Medulla oblongata (tissue), 1 donor: ENCODE results near the gene UBXN6.

Source experiments
- DNase-seq: peaks from one replicate; pipeline ENCODE4 v3.0.0-alpha.2; 2015; ENCODE audit errors: extremely low spot score

The UBXN6 gene

GRCh38 chr19:4456843-4457653, 546 bp downstream of the UBXN6 start:
- DNase-seq = peak; percentile 27

GRCh38 chr19:4456476-4456842, 1.1 kb downstream of the UBXN6 start:
- DNase-seq = peak; percentile 30

DNA sequence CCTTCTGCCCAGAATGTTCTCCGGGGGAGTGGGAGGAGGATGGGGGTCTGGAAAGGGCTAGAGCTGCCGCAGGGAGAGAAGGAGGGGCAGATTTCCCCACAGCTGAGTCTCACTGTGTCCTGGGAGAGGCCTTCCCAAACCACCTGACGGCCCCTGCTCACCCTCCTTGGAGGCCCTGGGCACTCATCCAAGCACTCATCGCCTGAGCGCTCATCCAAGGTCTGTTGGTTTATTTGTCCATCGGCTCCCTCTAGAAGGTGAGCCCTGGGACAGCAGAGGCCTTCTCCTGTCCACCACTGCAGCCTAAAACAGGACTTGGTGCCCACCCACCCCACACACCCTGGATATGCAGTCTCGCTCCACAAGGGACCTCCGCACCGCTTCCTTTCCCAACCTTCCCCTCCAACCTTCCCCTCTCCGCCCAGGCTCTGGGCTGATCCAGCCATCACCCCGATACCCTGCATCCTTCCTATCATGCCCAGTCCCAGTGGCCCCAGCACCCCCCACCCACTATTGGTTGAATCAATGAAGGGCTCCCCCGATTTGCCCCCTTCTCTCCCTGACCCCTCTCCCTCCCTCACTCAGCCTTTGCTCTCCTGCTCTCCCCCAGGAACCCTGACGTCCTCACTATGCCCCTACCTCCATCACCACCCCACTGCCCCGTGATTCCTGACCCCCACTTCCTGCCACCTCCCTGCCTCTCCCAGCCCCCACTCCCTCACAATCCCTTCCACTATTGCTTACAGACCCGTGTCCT, 1.7 kb downstream of the UBXN6 start:
- DNase-seq = peak; percentile 86

DNA sequence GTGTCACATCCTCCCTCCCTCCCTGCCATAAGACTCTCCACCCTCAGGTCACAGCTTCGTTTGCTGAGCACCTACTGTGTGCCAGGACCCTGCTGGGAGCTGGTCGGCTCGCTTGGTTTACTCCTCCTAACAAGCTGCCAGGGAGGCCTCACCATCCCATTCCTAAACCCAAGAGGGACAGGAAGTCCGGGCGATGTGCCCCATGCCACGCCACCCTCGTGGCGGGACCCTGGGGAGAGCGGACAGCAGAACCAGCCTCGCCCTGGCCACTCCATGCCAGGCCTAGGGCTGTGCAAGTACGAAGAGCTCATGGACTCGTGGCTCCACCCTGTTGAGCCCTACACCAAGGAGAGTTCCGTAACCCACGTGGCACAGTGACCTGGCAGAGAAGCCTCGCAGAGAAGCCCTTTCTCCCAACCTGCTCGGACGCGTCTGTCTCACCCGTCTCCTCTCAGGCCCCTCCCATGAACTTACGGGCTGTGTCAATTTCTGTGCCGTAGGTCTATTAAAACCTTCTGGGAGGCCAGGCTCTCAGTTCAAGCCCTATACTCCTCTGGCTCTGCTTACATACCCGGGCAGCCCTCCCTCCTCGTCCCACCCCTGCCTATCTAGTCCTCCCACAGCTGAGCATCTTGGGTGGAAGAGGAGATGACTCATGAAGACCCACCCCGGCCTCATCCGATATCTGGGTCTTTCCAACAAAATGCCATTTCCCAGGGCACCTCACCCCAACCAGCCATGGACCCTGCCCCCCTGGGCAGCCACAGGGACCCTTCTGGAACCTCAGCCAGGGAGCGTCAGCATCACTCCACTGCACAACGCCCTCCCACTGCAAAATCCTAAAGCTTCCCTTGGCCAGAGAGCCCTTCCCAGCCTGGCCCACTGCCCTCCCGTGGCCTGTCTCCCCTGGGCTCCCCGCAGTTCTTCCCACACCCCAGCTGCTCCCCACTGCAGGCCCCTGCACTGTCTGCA, 2.6 kb downstream of the UBXN6 start:
- DNase-seq = no peak

DNA sequence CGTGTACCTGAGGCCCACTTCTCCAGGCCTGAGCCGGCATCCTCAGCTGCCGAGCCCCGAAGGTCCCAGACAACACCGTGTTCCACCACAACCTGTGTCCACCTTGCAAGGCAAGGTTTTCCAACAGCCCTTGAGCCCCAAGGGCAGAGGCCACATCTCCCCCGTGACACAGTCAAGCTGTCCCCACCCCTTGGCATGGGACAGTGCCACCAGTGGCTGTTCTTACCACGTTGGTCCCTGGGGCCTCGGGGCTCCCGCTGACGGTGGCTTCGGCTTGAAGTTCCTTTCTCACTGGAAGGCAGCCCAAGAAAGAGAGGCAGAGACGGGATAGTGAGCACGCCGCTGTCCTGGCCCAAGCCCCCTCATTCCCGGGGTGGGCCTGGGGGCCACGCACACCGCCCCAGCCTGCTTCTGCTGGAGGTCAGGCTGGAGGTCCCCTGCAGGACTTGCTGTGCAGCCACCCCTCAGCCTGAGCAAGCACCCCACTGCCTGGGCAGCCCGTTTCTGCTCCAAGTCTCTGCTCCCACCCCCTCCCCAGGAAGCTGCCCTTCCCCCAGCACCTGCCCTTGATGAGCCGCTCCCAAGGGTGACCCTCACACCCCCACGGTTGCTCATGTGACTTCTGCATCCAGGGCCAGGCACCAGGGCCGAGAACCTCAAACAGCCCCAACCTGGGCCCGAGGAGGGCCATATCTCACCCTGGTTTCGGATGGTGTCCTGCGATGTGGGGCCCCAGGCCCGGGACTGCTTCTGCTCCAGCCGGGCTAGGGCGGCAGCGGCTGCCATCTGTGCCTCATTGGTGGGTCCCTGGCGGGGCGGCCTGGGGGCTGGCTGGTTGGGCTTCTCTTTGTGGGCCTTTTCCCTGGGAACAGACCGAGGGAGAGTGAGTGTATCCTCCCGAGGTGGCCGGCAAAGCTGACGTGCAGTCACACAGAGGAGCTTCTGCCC, 4.1 kb downstream of the UBXN6 start:
- DNase-seq = no peak

- DNase-seq = no peak
Observed at GRCh38 chr19:4452230-4452990, 5.2 kb downstream of the UBXN6 start.

GRCh38 chr19:4449639-4450028, 8.0 kb downstream of the UBXN6 start:
- DNase-seq = no peak

DNA sequence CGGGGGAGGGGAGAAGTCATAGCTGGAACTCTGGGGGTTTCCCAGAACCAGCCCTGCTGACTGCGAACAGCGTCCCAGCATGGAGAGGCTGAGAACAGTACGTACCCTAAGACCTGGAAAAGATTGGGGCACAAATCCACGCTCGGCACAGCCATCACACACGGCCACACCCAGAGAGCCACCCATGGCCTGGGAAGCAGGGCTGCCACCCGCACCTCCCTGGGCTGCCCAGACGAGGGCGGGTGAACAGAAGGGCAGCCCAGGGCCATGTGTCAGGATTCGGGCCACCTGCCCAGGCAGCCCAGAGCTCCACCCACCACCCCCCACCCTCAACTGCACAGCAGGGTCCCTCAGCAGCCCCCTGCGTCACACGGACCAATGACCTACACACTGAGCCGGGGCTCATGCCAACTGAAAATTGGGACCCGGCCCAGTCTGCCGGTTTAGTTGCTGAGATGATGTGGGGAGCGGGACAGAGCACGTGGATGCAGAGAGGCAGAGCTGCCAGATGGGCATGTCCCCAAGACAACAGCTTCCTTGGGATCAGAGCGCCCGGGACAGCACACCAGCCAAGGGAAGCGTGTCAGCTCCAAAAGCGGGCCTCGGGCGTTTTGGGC, 8.5 kb downstream of the UBXN6 start:
- DNase-seq = peak; percentile 85

- no peak for DNase-seq
Observed at GRCh38 chr19:4448147-4448985, 9.2 kb downstream of the UBXN6 start.

GRCh38 chr19:4447327-4448146, 10.1 kb downstream of the UBXN6 start:
- DNase-seq = no peak

GRCh38 chr19:4446704-4447200, 10.8 kb downstream of the UBXN6 start:
- no peak for DNase-seq

GRCh38 chr19:4445963-4446703, 11.5 kb downstream of the UBXN6 start:
- DNase-seq = no peak

GRCh38 chr19:4444765-4445741, 12.5 kb downstream of the UBXN6 start:
- DNase-seq = no peak

- DNase-seq = no peak
Observed at GRCh38 chr19:4443966-4444764, 13.4 kb downstream of the UBXN6 start.

DNA sequence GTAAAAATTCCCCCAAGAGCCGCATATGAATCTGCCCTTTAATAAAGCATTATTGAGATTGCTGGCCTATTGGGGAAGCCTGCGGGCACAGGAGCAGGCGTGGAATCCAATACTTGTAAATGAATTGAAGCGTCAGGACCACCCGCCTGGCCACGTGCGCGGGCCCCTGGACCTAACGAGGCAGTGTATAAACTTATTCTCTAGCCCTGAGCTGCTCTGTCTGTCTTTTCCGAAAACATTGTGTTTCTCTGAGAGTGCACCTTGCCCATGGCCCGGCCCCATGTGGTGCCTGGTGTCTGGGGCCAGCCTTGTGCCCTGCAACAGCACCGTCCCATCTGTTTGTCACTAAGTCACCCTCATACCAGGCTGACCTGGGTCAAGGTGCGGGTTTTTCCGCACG, 14.4 kb downstream of the UBXN6 start:
- DNase-seq = no peak
